RWPE2 (cell line): Measurements from ENCODE around the gene CCDC12.

Source experiments
- ATAC-seq: fragments of 200-7000 bp; cut with Tn5 transposase; 3 replicates; pipeline ENCODE4 v1.9.1; 2021; ENCODE audit warnings: low read depth
- DNase-seq: peaks from one replicate; pipeline ENCODE4 v3.0.0-alpha.2; 2020; ENCODE audit warnings: low spot score
- H3K27ac ChIP-seq: fragments of 450-650 bp; 2 replicates; pipeline ENCODE4 v1.5.1; 2017; ENCODE audit warnings: mild to moderate bottlenecking; ENCODE audit not compliant: poor library complexity, severe bottlenecking
- H3K27me3 ChIP-seq: fragments of 250-450 bp; sonication (Bioruptor Pico); 2 replicates; pipeline ENCODE4 v1.5.1; 2021; ENCODE audit warnings: mild to moderate bottlenecking, moderate library complexity; ENCODE audit not compliant: insufficient read depth, poor library complexity, severe bottlenecking
- H3K36me3 ChIP-seq: fragments of 250-450 bp; sonication (Bioruptor Pico); 2 replicates; pipeline ENCODE4 v1.5.1; 2020; ENCODE audit warnings: low read depth, mild to moderate bottlenecking, moderate library complexity
- H3K4me1 ChIP-seq: fragments of 250-450 bp; sonication (Bioruptor Pico); 2 replicates; pipeline ENCODE4 v1.5.1; 2021; ENCODE audit warnings: mild to moderate bottlenecking, moderate library complexity; ENCODE audit not compliant: insufficient read depth, poor library complexity, severe bottlenecking
- H3K4me3 ChIP-seq: fragments of 250-450 bp; sonication (Bioruptor Pico); 2 replicates; pipeline ENCODE4 v1.5.1; 2021; ENCODE audit warnings: mild to moderate bottlenecking, moderate library complexity; ENCODE audit not compliant: severe bottlenecking
- H3K9me3 ChIP-seq: fragments of 250-450 bp; sonication (Bioruptor Pico); 2 replicates; pipeline ENCODE4 v1.5.1; 2021; ENCODE audit warnings: mild to moderate bottlenecking, moderate library complexity; ENCODE audit not compliant: severe bottlenecking
- CTCF ChIP-seq: fragments of 450-650 bp; IDR thresholded peaks from one replicate; pipeline ENCODE4 v1.5.1; 2017; ENCODE audit warnings: mild to moderate bottlenecking, moderate library complexity; ENCODE audit not compliant: poor library complexity, severe bottlenecking

CCDC12 gene

GRCh38 chr3:46976326-46977190, at the start of gene CCDC12:
TSS of gene CCDC12 (minus strand) at chr3:46976745. CDS start at chr3:46976732, 13 bp downstream.
- peaks cover 15% of the 10 kb centered on the region; the same call in 1 of the 2 replicates for H3K36me3 ChIP-seq
- peak within 1 kb of the TSS; percentile 75 for H3K27ac ChIP-seq
- TF ChIP-seq CTCF, result no peak
- peaks cover 19% of the 10 kb centered on the region for H3K4me1 ChIP-seq
- DNase-seq, result peak; percentile 96
- H3K9me3 ChIP-seq, result no peaks in the 10 kb centered on the region
- H3K27me3 ChIP-seq, result no peaks in the 10 kb centered on the region
- H3K4me3 ChIP-seq, result peak within 1 kb of the TSS; percentile 67
- ATAC-seq, result peak; percentile 79

- DNase-seq, result no peak
- Histone ChIP-seq H3K27me3 (no peaks in the 10 kb centered on the region), H3K4me1 (no peaks in the 10 kb centered on the region), H3K27ac (no peak overlapping the region), H3K9me3 (no peaks in the 10 kb centered on the region), H3K4me3 (no peak overlapping the region), H3K36me3 (peaks cover 26% of the 10 kb centered on the region)
- ATAC-seq, result peak; percentile 33; the same call in 2 of the 3 replicates
- TF ChIP-seq CTCF, result no peak
These were observed 48.4 kb upstream of the CCDC12 start for GRCh38 chr3:47024932-47025331.

GRCh38 chr3:47022641-47023071, 46.1 kb upstream of the CCDC12 start:
- Histone ChIP-seq H3K27me3 (no peaks in the 10 kb centered on the region), H3K9me3 (no peaks in the 10 kb centered on the region), H3K4me1 (no peaks in the 10 kb centered on the region), H3K36me3 (peaks cover 34% of the 10 kb centered on the region), H3K4me3 (no peak overlapping the region), H3K27ac (no peak overlapping the region)
- ATAC-seq (no peak), DNase-seq (no peak)
- TF ChIP-seq CTCF, result no peak

GRCh38 chr3:47020311-47020710, 43.8 kb upstream of the CCDC12 start:
- Histone ChIP-seq H3K27ac (no peak overlapping the region), H3K4me3 (no peak overlapping the region), H3K9me3 (no peaks in the 10 kb centered on the region), H3K36me3 (peaks cover 46% of the 10 kb centered on the region), H3K4me1 (peaks cover 10% of the 10 kb centered on the region), H3K27me3 (no peaks in the 10 kb centered on the region)
- no peak for ATAC-seq
- DNase-seq, result no peak
- no peak for TF ChIP-seq CTCF

- no peak for TF ChIP-seq CTCF
- no peak overlapping the region for H3K27ac ChIP-seq
- H3K27me3 ChIP-seq, result no peaks in the 10 kb centered on the region
- no peaks in the 10 kb centered on the region for H3K9me3 ChIP-seq
- ATAC-seq (no peak), DNase-seq (no peak)
- H3K4me3 ChIP-seq, result no peak overlapping the region
- peaks cover 46% of the 10 kb centered on the region for H3K36me3 ChIP-seq
- peaks cover 10% of the 10 kb centered on the region for H3K4me1 ChIP-seq
These were observed 42.7 kb upstream of the CCDC12 start for GRCh38 chr3:47019201-47019600.
